ENCODE measurements around the gene DEPDC1B. TPM values are rescaled to one million over a fixed set of nuclear protein-coding genes. Genes with fewer than 3 reads are reported as not detected.

Gene DEPDC1B
- total and polyA plus RNA-seq, 2 of the 8 experiments (the other 6 are each of a cell fraction or from before 2014, with no cell fraction given), result 30.8 to 67.4 TPM

DNA sequence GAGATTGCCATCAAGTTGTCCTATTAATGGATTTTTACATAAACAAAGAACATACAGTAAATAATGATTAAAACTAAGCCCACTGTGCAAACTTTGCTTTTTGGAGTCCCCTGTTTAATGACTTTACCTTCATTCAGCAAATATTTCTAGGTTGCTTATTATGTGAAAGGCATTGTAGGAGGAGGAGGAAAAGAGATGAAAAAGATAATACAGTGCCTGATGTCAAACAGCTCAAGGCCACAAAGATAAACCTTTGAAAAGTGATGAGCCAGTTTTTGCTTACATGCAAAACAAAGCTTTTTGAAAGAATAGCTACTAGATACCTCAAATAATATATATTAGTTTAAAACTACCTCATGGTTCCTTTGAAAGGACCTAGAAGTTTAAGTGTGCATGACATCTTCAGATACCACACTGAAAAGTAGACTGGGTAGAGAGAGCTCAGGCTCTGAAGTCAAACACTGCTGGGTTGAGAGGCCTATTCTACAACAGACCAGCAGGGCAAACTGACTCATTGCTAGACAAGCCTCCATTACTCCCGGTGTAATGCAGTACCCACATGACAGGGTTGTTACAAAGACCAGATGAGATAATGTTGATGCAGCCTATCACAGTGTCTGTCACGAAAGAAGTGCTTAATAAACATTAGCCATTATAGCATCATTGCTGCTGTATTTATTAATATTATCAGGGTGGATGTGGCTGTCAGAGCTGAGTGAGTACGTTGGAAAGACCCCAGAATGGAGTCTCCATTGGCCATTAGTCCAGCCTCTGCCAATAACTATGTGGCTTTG, 11.8 kb downstream of the DEPDC1B start:
- FAIRE-seq, result peak; percentile 81
- TF ChIP-seq SP4 (IDR thresholded peaks at IDR 0.05; ENCODE audit: low read length) (no peak), SRF (IDR thresholded peaks at IDR 0.05; ENCODE audit: low read depth, low read length) (no peak), YY1 (IDR thresholded peaks at IDR 0.05; ENCODE audit: low read depth, low read length) (peak; percentile 73), SIN3A (conservative IDR thresholded peaks at IDR 0.05 in 1 of 2, IDR thresholded peaks at IDR 0.05 in 1 of 2; ENCODE audit: low read depth in 1 of 2, low read length in 2 of 2) (no peak), SAP30 (IDR thresholded peaks at IDR 0.05; ENCODE audit: insufficient read depth, insufficient replicate concordance, low read length) (no peak), BRCA1 (IDR thresholded peaks at IDR 0.05; ENCODE audit: low read depth, low read length) (no peak)
- TF ChIP-seq, protein P1, sequence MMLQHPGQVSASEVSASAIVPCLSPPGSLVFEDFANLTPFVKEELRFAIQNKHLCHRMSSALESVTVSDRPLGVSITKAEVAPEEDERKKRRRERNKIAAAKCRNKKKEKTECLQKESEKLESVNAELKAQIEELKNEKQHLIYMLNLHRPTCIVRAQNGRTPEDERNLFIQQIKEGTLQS (IDR thresholded peaks at IDR 0.05; ENCODE audit: insufficient read depth, low read depth, low read length), result no peak
- TF ChIP-seq, protein P2, sequence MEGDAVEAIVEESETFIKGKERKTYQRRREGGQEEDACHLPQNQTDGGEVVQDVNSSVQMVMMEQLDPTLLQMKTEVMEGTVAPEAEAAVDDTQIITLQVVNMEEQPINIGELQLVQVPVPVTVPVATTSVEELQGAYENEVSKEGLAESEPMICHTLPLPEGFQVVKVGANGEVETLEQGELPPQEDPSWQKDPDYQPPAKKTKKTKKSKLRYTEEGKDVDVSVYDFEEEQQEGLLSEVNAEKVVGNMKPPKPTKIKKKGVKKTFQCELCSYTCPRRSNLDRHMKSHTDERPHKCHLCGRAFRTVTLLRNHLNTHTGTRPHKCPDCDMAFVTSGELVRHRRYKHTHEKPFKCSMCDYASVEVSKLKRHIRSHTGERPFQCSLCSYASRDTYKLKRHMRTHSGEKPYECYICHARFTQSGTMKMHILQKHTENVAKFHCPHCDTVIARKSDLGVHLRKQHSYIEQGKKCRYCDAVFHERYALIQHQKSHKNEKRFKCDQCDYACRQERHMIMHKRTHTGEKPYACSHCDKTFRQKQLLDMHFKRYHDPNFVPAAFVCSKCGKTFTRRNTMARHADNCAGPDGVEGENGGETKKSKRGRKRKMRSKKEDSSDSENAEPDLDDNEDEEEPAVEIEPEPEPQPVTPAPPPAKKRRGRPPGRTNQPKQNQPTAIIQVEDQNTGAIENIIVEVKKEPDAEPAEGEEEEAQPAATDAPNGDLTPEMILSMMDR (IDR thresholded peaks at IDR 0.05; ENCODE audit: control extremely low read depth in 1 of 3, insufficient read depth in 1 of 3, low read depth in 1 of 3, low read length in 3 of 3), result peak; percentile 1 to 58 (median 43)

More for the DNA sequence above, 11.8 kb downstream of the DEPDC1B start:
- H4K8ac ChIP-seq (ENCODE audit: extremely low read depth, insufficient read depth, low read length), result no peak overlapping the region
- H3K14ac ChIP-seq (ENCODE audit: insufficient read length), result no peak overlapping the region
- H3K18ac ChIP-seq (ENCODE audit: extremely low read depth, low read length), result no peak overlapping the region
- no peak overlapping the region for H4K91ac ChIP-seq (replicated peaks; ENCODE audit: insufficient read length, low read length)
- no peak overlapping the region for H2BK15ac ChIP-seq (ENCODE audit: low read length)
- no peaks in the 10 kb centered on the region for H3K23me2 ChIP-seq (ENCODE audit: low read depth, low read length)
- CTCF ChIA-PET (ENCODE audit: partially characterized antibody), result interaction anchor here (0.6 to 4.0 kb wide), 22 partner anchors 9 to 648 kb away, joined by 3 to 34 read pairs (median 4); partner anchors contain the start of gene DEPDC1B
- H3K9ac ChIP-seq (replicated peaks in 1 of 4; ENCODE audit: extremely low read depth in 1 of 4, low read depth in 3 of 4, low read length in 3 of 4), result no peak overlapping the region
- H3K79me2 ChIP-seq (ENCODE audit: control insufficient read depth in 1 of 2, insufficient read depth in 2 of 2, low read length in 2 of 2), result peaks cover 8 to 99% of the 10 kb centered on the region in 2 experiments
- H3K23ac ChIP-seq (ENCODE audit: insufficient read length), result no peak overlapping the region
- no peak overlapping the region for H2BK5ac ChIP-seq (ENCODE audit: low read depth, low read length)
- H2AK5ac ChIP-seq (ENCODE audit: low read depth, low read length), result no peak overlapping the region
- H2BK20ac ChIP-seq (ENCODE audit: low read length), result no peak overlapping the region
- H3K27me3 ChIP-seq (replicated peaks in 1 of 4; ENCODE audit: control insufficient read depth in 3 of 4, extremely low read depth in 1 of 4, insufficient read depth in 3 of 4, low read length in 3 of 4), result no peaks in the 10 kb centered on the region
- WGBS, 2 experiments (ENCODE audit: extremely low coverage in 1 of 2, insufficient coverage in 1 of 2, insufficient read length in 1 of 2, insufficient replicate concordance in 2 of 2, low coverage in 1 of 2, low lambda C conversion rate in 2 of 2, missing lambda C conversion rate in 1 of 2), result 88% methylated on average over 3 of the region's 3 CpGs; no CpG with 5 or more reads in 1 of the 2 experiments
- H2BK120ac ChIP-seq (replicated peaks; ENCODE audit: low read depth, low read length), result no peak overlapping the region
- no peak overlapping the region for H2AFZ ChIP-seq (ENCODE audit: low read length)
- H2BK12ac ChIP-seq (ENCODE audit: low read depth, low read length), result no peak overlapping the region
- no peak overlapping the region for H3K56ac ChIP-seq (replicated peaks; ENCODE audit: insufficient read length, low read depth, low read length)
- H3K4me2 ChIP-seq (ENCODE audit: insufficient read depth in 1 of 2, low read depth in 2 of 2, low read length in 2 of 2), result no peak overlapping the region
- H4K20me1 ChIP-seq (replicated peaks in 1 of 2; ENCODE audit: control insufficient read depth in 1 of 2, insufficient read depth in 2 of 2, low read length in 2 of 2), result peaks cover 3 to 6% of the 10 kb centered on the region in 2 experiments
- peaks cover 6 to 21% (median 13%) of the 10 kb centered on the region in 4 experiments; a peak in 6 of 8 replicates for H3K36me3 ChIP-seq (ENCODE audit: control insufficient read depth in 2 of 4, insufficient read depth in 4 of 4, low read length in 3 of 4)
- DNase-seq (ENCODE audit: low read depth in 1 of 2, low spot score in 2 of 2), result no peak
- POLR2A ChIA-PET (ENCODE audit: partially characterized antibody), result interaction anchor here (0.8 to 4.3 kb wide), 4 partner anchors 9 to 19 kb away, joined by 3 to 27 read pairs (median 5); partner anchors contain the start of gene DEPDC1B
- H3K4ac ChIP-seq (replicated peaks; ENCODE audit: insufficient read length, low read depth, low read length), result no peak overlapping the region
- H3K4me1 ChIP-seq (replicated peaks in 1 of 4; ENCODE audit: control insufficient read depth in 3 of 4, insufficient read depth in 4 of 4, low read length in 3 of 4), result peaks cover 0 to 2% (median 0%) of the 10 kb centered on the region in 4 experiments; a peak in 1 of 7 replicates
- H3K4me3 ChIP-seq (ENCODE audit: extremely low read depth in 1 of 4, insufficient read depth in 2 of 4, low read depth in 3 of 4, low read length in 4 of 4), result no peak overlapping the region
- H3K9me3 ChIP-seq (ENCODE audit: insufficient read depth in 2 of 2, low read depth in 1 of 2, low read length in 1 of 2), result no peaks in the 10 kb centered on the region
- H4K5ac ChIP-seq (ENCODE audit: insufficient read length, low read depth, low read length), result no peak overlapping the region
- no peaks in the 10 kb centered on the region; the same call in 1 of the 2 replicates for H3K79me1 ChIP-seq (ENCODE audit: low read depth, low read length)
- no peak overlapping the region for H3K27ac ChIP-seq (ENCODE audit: low read depth, low read length)

Data from H1 (cell line).